RWPE2 (cell line): ENCODE results near the gene ZNF512B.

Experiments used
- ATAC-seq: fragments of 200-7000 bp; cut with Tn5 transposase; 3 replicates; pipeline ENCODE4 v1.9.1; 2021; ENCODE audit warnings: low read depth
- DNase-seq: peaks from one replicate; pipeline ENCODE4 v3.0.0-alpha.2; 2020; ENCODE audit warnings: low spot score
- H3K27ac ChIP-seq: fragments of 450-650 bp; 2 replicates; pipeline ENCODE4 v1.5.1; 2017; ENCODE audit warnings: mild to moderate bottlenecking; ENCODE audit not compliant: poor library complexity, severe bottlenecking
- H3K27me3 ChIP-seq: fragments of 250-450 bp; sonication (Bioruptor Pico); 2 replicates; pipeline ENCODE4 v1.5.1; 2021; ENCODE audit warnings: mild to moderate bottlenecking, moderate library complexity; ENCODE audit not compliant: insufficient read depth, poor library complexity, severe bottlenecking
- H3K36me3 ChIP-seq: fragments of 250-450 bp; sonication (Bioruptor Pico); 2 replicates; pipeline ENCODE4 v1.5.1; 2020; ENCODE audit warnings: low read depth, mild to moderate bottlenecking, moderate library complexity
- H3K4me1 ChIP-seq: fragments of 250-450 bp; sonication (Bioruptor Pico); 2 replicates; pipeline ENCODE4 v1.5.1; 2021; ENCODE audit warnings: mild to moderate bottlenecking, moderate library complexity; ENCODE audit not compliant: insufficient read depth, poor library complexity, severe bottlenecking
- H3K4me3 ChIP-seq: fragments of 250-450 bp; sonication (Bioruptor Pico); 2 replicates; pipeline ENCODE4 v1.5.1; 2021; ENCODE audit warnings: mild to moderate bottlenecking, moderate library complexity; ENCODE audit not compliant: severe bottlenecking
- H3K9me3 ChIP-seq: fragments of 250-450 bp; sonication (Bioruptor Pico); 2 replicates; pipeline ENCODE4 v1.5.1; 2021; ENCODE audit warnings: mild to moderate bottlenecking, moderate library complexity; ENCODE audit not compliant: severe bottlenecking
- CTCF ChIP-seq: fragments of 450-650 bp; IDR thresholded peaks from one replicate; pipeline ENCODE4 v1.5.1; 2017; ENCODE audit warnings: mild to moderate bottlenecking, moderate library complexity; ENCODE audit not compliant: poor library complexity, severe bottlenecking

ZNF512B gene

DNA sequence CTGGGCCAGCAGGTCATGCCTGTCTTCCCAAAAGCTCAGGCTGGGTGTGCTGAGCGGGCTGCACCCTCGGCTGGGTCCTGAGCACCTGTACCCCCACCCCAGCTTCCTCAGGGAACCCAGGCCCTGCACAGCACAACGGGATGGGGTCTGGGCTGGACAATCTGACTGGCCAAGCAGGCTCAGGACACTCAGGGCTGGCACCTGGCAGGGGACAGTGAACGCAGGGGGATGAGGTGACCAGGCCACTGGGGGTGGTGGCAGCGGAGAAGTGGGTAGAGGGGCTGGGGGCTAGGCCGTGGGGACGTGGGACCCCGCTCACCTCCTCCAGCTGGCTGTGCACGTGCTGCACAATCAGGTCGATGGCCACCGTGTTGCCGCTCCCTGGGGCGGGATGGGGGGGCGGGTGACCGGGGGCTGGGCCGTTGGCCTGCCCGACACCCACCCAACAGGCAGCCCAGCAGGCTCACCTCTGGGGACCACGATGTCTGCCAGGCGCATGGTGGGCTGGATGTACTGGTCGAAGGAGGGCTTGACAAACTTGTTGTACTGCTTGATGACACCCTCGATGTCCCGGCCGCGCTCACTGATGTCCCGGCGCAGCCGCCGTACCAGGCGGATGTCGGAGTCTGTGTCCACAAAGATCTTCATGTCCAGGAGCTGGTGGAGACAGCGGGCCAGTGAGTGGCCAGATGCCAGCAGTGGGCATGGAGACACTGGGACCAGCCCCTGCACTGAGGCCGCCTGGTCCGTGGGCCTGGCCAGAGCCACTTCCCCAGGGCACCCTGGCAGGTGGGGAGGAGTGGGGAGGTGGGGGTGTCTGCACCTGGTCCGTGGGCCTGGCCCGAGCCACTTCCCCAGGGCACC is 25.4 kb downstream of the ZNF512B start:
- no peaks in the 10 kb centered on the region for H3K27me3 ChIP-seq
- no peak for TF ChIP-seq CTCF
- H3K9me3 ChIP-seq = no peaks in the 10 kb centered on the region
- ATAC-seq (no peak), DNase-seq (no peak)
- H3K36me3 ChIP-seq = peaks cover 60% of the 10 kb centered on the region
- H3K4me1 ChIP-seq = peaks cover 21% of the 10 kb centered on the region
- H3K4me3 ChIP-seq = no peak overlapping the region
- peak overlapping the region; percentile 79 for H3K27ac ChIP-seq

DNA sequence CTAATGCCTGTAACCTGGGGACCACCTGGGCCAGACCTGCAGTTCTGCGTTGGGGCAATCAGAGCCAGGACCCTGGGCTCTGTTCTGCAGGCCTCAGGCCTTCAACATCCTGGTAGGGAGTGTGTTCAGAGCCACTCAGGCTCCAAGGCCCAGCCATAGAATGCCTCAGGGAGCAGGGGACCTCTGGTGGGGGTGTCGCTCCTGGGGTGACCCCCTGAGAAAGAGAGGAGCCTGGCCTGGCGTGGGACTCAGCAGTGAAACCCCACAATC is 26.0 kb downstream of the ZNF512B start:
- ATAC-seq = no peak
- H3K27ac ChIP-seq = peak overlapping the region; percentile 79

GRCh38 chr20:63942969-63943807 is 26.5 kb downstream of the ZNF512B start:
- TF ChIP-seq CTCF = no peak
- Histone ChIP-seq H3K27me3 (no peaks in the 10 kb centered on the region), H3K4me1 (peaks cover 18% of the 10 kb centered on the region), H3K4me3 (no peak overlapping the region), H3K9me3 (no peaks in the 10 kb centered on the region), H3K36me3 (peaks cover 68% of the 10 kb centered on the region), H3K27ac (peak overlapping the region; percentile 79)
- ATAC-seq (no peak; the same call in 2 of the 3 replicates), DNase-seq (peak; percentile 90)

More for the DNA sequence above, 26.0 kb downstream of the ZNF512B start:
- Histone ChIP-seq H3K36me3 (peaks cover 65% of the 10 kb centered on the region), H3K9me3 (no peaks in the 10 kb centered on the region), H3K4me1 (peaks cover 19% of the 10 kb centered on the region), H3K4me3 (no peak overlapping the region), H3K27me3 (no peaks in the 10 kb centered on the region)
- TF ChIP-seq CTCF = no peak
- no peak for DNase-seq

DNA sequence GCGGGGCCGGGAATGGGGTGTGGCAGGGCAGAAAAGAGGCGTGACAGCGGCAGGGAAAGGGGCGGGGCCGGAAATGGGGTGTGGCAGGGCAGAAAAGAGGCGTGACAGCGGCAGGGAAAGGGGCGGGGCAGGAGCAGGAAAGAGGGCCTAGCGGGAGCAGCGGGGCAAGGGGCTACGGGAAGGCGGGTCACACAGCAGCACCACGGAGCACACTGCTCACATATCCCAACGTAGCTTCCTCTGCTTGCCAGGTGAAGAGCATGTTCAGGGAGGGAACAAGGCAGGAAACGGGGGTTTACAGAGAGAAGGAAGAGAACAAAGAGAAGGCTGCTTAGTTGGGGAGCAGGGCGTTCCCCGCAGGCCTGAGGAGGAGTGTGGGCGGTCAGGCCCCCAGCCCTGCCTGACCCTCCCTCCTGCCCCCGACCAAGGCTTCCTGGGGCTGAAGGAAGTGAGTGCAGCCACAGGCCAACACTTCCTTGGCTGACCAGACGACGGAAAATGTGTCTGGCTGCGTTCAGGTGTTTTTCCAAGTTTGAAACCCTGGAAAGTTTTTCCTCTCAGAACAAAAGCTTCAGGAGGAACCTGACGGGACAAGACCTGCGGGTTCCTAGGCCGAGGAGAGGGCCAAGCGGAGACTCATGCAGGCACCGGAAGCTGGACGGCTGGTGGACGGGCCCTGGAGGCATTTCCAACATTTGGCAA is 27.3 kb downstream of the ZNF512B start:
- no peaks in the 10 kb centered on the region for H3K9me3 ChIP-seq

More for the DNA sequence above, 27.3 kb downstream of the ZNF512B start:
- H3K27ac ChIP-seq = peak overlapping the region; percentile 79
- peaks cover 18% of the 10 kb centered on the region for H3K4me1 ChIP-seq
- no peak for TF ChIP-seq CTCF
- no peaks in the 10 kb centered on the region for H3K27me3 ChIP-seq
- H3K4me3 ChIP-seq = no peak overlapping the region
- DNase-seq (peak; percentile 93), ATAC-seq (peak; percentile 17)
- H3K36me3 ChIP-seq = peaks cover 76% of the 10 kb centered on the region
